IMR-90 (cell line): Measurements from ENCODE around the gene GPR84. TPM values are rescaled to one million over a fixed set of nuclear protein-coding genes. Genes with fewer than 3 reads are reported as not detected.
A peak's percentile ranks its signal among the peaks of the same experiment; 100 is the strongest.

Experiments
- ATAC-seq: fragments of 200-7000 bp; cut with Tn5 transposase; 2 replicates; pipeline ENCODE4 v1.9.1; 2020; ENCODE audit warnings: low read depth, mild to moderate bottlenecking, moderate library complexity
- BruUV-seq: library from RNA; stranded (reverse); fragments of 400-500 nt; replicated peaks from 2 replicates; lab custom pipeline; 2021; lab: Mats Ljungman, UMichigan
- CTCF ChIA-PET: fragments of 300-600 bp; formaldehyde crosslinking; extraction: SDS; loops from one replicate; lab custom pipeline; 2021; ENCODE audit warnings: antibody characterized with exemption; lab: Yijun Ruan, JAX
- POLR2A ChIA-PET: fragments of 300-600 bp; sonication (Branson Sonifier 250); formaldehyde crosslinking; loops from one replicate; lab custom pipeline; 2022; ENCODE audit warnings: antibody characterized with exemption; ENCODE audit not compliant: unreplicated experiment; lab: Charles Lee
- DNase-seq: peaks from one replicate; pipeline ENCODE4 v3.0.0; 2013
- H2AFZ ChIP-seq: replicated peaks from 2 replicates; pipeline ENCODE3; 2013; ENCODE audit warnings: low read length, mild to moderate bottlenecking; ENCODE audit not compliant: poor library complexity
- H2AK5ac ChIP-seq: 2 replicates; pipeline ENCODE4 v1.6.1; 2013; ENCODE audit warnings: low read depth, low read length, inconsistent platforms
- H2AK9ac ChIP-seq: replicated peaks from 2 replicates; pipeline ENCODE3; 2013; ENCODE audit warnings: mild to moderate bottlenecking, low read depth, low read length, moderate library complexity; ENCODE audit not compliant: poor library complexity
- H2BK120ac ChIP-seq: 2 replicates; pipeline ENCODE4 v1.6.1; 2013; ENCODE audit warnings: low read depth, low read length, inconsistent platforms
- H2BK15ac ChIP-seq: 3 replicates; pipeline ENCODE4 v1.6.1; 2013; ENCODE audit warnings: low read depth, low read length, inconsistent platforms
- H2BK20ac ChIP-seq: 2 replicates; pipeline ENCODE4 v1.6.1; 2013; ENCODE audit warnings: low read depth, mild to moderate bottlenecking, inconsistent platforms, low read length, moderate library complexity
- H2BK5ac ChIP-seq: 2 replicates; pipeline ENCODE4 v1.6.1; 2013; ENCODE audit warnings: mild to moderate bottlenecking, low read depth, low read length, inconsistent platforms; ENCODE audit not compliant: poor library complexity, severe bottlenecking
- H3K14ac ChIP-seq: replicated peaks from 2 replicates; pipeline ENCODE4 v1.6.1; 2013; ENCODE audit warnings: low read depth, low read length, inconsistent platforms
- H3K18ac ChIP-seq: 2 replicates; pipeline ENCODE4 v1.6.1; 2013; ENCODE audit warnings: low read depth, low read length, control low read depth
- H3K23ac ChIP-seq: 2 replicates; pipeline ENCODE4 v1.6.1; 2013; ENCODE audit warnings: low read depth, low read length, inconsistent platforms
- H3K27ac ChIP-seq: 2 replicates; pipeline ENCODE4 v1.5.1; 2013; ENCODE audit warnings: mild to moderate bottlenecking, control low read depth, low read length; ENCODE audit not compliant: insufficient read depth
- H3K27me3 ChIP-seq: 2 replicates; pipeline ENCODE4 v1.6.1; 2013; ENCODE audit warnings: low read length; ENCODE audit not compliant: control insufficient read depth, insufficient read depth
- H3K36me3 ChIP-seq: 2 replicates; pipeline ENCODE4 v1.6.1; 2013; ENCODE audit warnings: low read length, mixed read lengths; ENCODE audit not compliant: control insufficient read depth, insufficient read depth
- H3K4ac ChIP-seq: 2 replicates; pipeline ENCODE4 v1.6.1; 2013; ENCODE audit warnings: low read depth, low read length, inconsistent platforms
- H3K4me1 ChIP-seq: 2 replicates; pipeline ENCODE4 v1.6.1; 2013; ENCODE audit warnings: low read length, mixed read lengths; ENCODE audit not compliant: control insufficient read depth, insufficient read depth
- H3K4me2 ChIP-seq: 2 replicates; pipeline ENCODE4 v1.6.1; 2013; ENCODE audit warnings: low read depth, mild to moderate bottlenecking, control low read depth, low read length, moderate library complexity
- H3K4me3 ChIP-seq: 2 replicates; pipeline ENCODE4 v1.5.1; 2013; ENCODE audit warnings: low read depth, mild to moderate bottlenecking, control low read depth, low read length, moderate library complexity; ENCODE audit not compliant: insufficient read depth
- H3K56ac ChIP-seq: 2 replicates; pipeline ENCODE4 v1.6.1; 2013; ENCODE audit warnings: low read length, inconsistent platforms; ENCODE audit not compliant: insufficient read depth; ENCODE audit errors: extremely low read depth
- H3K79me1 ChIP-seq, 2 experiments: 2 replicates each; pipeline ENCODE4 v1.6.1; 2013; ENCODE audit warnings: low read length in 2 of 2, inconsistent platforms in 1 of 2, low read depth in 1 of 2
- H3K9ac ChIP-seq: 2 replicates; pipeline ENCODE4 v1.6.1; 2013; ENCODE audit warnings: low read depth, low read length, control low read depth
- H3K9me1 ChIP-seq: 2 replicates; pipeline ENCODE4 v1.6.1; 2013; ENCODE audit warnings: low read length, inconsistent platforms; ENCODE audit not compliant: insufficient read depth
- H3K9me3 ChIP-seq: 2 replicates; pipeline ENCODE4 v1.6.1; 2013; ENCODE audit warnings: low read length; ENCODE audit not compliant: control insufficient read depth, insufficient read depth
- H4K20me1 ChIP-seq: 2 replicates; pipeline ENCODE4 v1.6.1; 2013; ENCODE audit warnings: low read length, inconsistent platforms; ENCODE audit not compliant: insufficient read depth
- H4K5ac ChIP-seq: 2 replicates; pipeline ENCODE4 v1.6.1; 2013; ENCODE audit warnings: mild to moderate bottlenecking, low read depth, low read length, control low read depth
- H4K8ac ChIP-seq, 2 experiments: 2 replicates each; pipeline ENCODE4 v1.6.1; 2013; ENCODE audit warnings: low read depth in 2 of 2, low read length in 2 of 2, control low read depth in 1 of 2, inconsistent platforms in 1 of 2
- H4K91ac ChIP-seq: 2 replicates; pipeline ENCODE4 v1.6.1; 2013; ENCODE audit warnings: low read depth, low read length, inconsistent platforms; ENCODE audit not compliant: insufficient read depth
- MAFK ChIP-seq: IDR thresholded peaks from 2 replicates; pipeline ENCODE4 v1.6.1; 2012; ENCODE audit warnings: low read depth, low read length, improper control_type of control experiment
- RCOR1 ChIP-seq: IDR thresholded peaks from 2 replicates; pipeline ENCODE4 v1.6.1; 2012; ENCODE audit warnings: mild to moderate bottlenecking, low read length, improper control_type of control experiment; ENCODE audit not compliant: insufficient replicate concordance
- whole genome bisulfite sequencing, 2 experiments: methylation state at CpG; one replicate each; pipeline versions ENCODE4 v1.1.5 to v1.1.7; 2013; ENCODE audit warnings: missing lambda C conversion rate in 2 of 2; ENCODE audit not compliant: insufficient read length in 1 of 2; ENCODE audit errors: extremely low coverage in 2 of 2; 5-methylcytosine and 5-hydroxymethylcytosine counted together
- dilution Hi-C: fragments of 300-500 bp; cut with HindIII; formaldehyde crosslinking; loops from one replicate; pipeline ENCODE4 v1.14.3; 2018; ENCODE audit warnings: low sequenced_read_pairs; ENCODE audit not compliant: unreplicated experiment
- in situ Hi-C: fragments of 300-500 bp; cut with MboI; formaldehyde crosslinking; loops from 3 replicates; pipeline ENCODE4 v1.14.3; 2019; ENCODE audit warnings: low sequenced_read_pairs, inconsistent platforms, mixed read lengths
- intact Hi-C: fragments of 100-400 bp; cut with micrococcal nuclease; formaldehyde crosslinking; loops from 2 replicates; pipeline ENCODE4 v1.10.0; 2022
- polyA plus RNA-seq, 3 experiments: library from polyadenylated mRNA; depleted of rRNA; stranded (reverse); fragments of >200 nt; gene quantifications; 2 replicates each; pipeline ENCODE4 v1.2.3, GENCODE V29; 2012; ENCODE audit warnings: low replicate concordance in 1 of 3
- total RNA-seq: library from RNA; depleted of rRNA; stranded (reverse); fragments of >200 nt; gene quantifications from 2 replicates; pipeline ENCODE4 v1.2.3, GENCODE V29; 2012

GPR84 gene
- total and polyA plus RNA-seq, 2 of the 4 experiments (the other 2 are of a cell fraction), result not detected

DNA sequence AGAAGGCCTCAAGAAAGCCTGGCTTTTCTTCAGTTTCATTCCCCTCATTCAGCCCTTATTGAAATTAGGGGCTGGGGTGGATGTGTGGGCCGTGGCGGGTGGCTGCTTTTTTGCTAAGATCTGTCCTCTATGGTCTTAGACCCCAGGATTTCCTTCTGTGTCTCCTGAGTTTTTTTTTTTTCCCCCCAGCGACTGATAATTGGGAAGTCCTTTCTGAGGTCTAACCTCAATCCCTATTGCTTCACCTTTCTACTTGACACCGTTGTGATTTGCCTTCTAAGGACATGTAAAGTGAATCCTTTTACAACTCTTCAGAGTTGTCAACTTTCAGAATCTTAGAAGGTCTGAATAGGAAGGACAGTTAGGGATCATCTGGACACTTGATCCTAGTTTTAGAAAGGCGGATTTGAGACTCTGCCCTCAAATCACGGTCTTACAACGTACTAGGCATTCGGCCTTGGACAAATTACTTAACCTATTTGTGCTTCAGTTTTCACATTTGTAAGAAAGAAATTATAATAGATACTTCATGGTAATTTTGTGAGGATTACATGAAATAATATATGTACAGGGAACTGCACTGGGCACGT, 4.4 kb downstream of the GPR84 start:
- ATAC-seq (no peak), DNase-seq (no peak)
- peaks cover 16% of the 10 kb centered on the region for H3K4me1 ChIP-seq
- no CpG with 5 or more reads among the region's 9 CpGs for WGBS, 2 experiments
- H3K36me3 ChIP-seq, result no peaks in the 10 kb centered on the region
- H3K4me2 ChIP-seq, result peak overlapping the region; percentile 73
- in situ Hi-C loops, result loop anchor here (5.0 kb wide), 2 partner anchors 68 to 138 kb away; no protein-coding TSS in a partner anchor
- H2BK15ac ChIP-seq, result peak overlapping the region; percentile 90; the same call in 2 of the 3 replicates
- H2AK5ac ChIP-seq, result peak overlapping the region; percentile 80
- H2AFZ ChIP-seq, result peak overlapping the region; percentile 88
- peak overlapping the region; percentile 85 for H2BK20ac ChIP-seq
- H4K20me1 ChIP-seq, result no peaks in the 10 kb centered on the region
- peak overlapping the region; percentile 78 for H2BK5ac ChIP-seq
- 0 out of 2 replicates have a peak, but pooled peaks cover 15% of the 10 kb centered on the region for H3K9me1 ChIP-seq
- dilution Hi-C loops, result no loop called here
- no peaks in the 10 kb centered on the region for H3K27me3 ChIP-seq
- ChIA-PET POLR2A (interaction anchor here (1.2 kb wide), 1 partner anchor 73 kb away, joined by 4 read pairs; no protein-coding TSS in a partner anchor), CTCF (interaction anchor here (0.9 to 2.2 kb wide), 7 partner anchors 9 to 143 kb away, joined by 3 to 5 read pairs (median 4); partner anchors contain the start of gene COPZ1)
- H3K9ac ChIP-seq, result peak overlapping the region; percentile 67
- H3K23ac ChIP-seq, result peak overlapping the region; percentile 71
- BruUV-seq, result no TSS peak
- peak overlapping the region; percentile 75 for H3K4ac ChIP-seq
- peaks cover 0 to 24% of the 10 kb centered on the region in 2 experiments; a peak in 2 of 4 replicates for H3K79me1 ChIP-seq
- H3K14ac ChIP-seq, result peak overlapping the region; percentile 78
- peak overlapping the region; percentile 76 for H3K27ac ChIP-seq
- H3K9me3 ChIP-seq, result no peaks in the 10 kb centered on the region
- peak overlapping the region; percentile 83 for H4K91ac ChIP-seq
- H3K4me3 ChIP-seq, result peak overlapping the region; percentile 47
- peak overlapping the region; percentile 56 for H3K18ac ChIP-seq
- H2AK9ac ChIP-seq, result peak overlapping the region; percentile 89
- H2BK120ac ChIP-seq, result peak overlapping the region; percentile 89
- peak overlapping the region; percentile 90 for H3K56ac ChIP-seq
- intact Hi-C loops, result loop anchor here (1.0 to 2.0 kb wide), 6 partner anchors 21 to 354 kb away; partner anchors contain the start of genes CBX5 and HNRNPA1
- TF ChIP-seq MAFK (no peak), RCOR1 (peak; percentile 73)
- peak overlapping the region; percentile 23 to 85 for H4K8ac ChIP-seq
- peak overlapping the region; percentile 42 for H4K5ac ChIP-seq
